ENCODE data around the gene AOPEP. TPM values are rescaled to one million over a fixed set of nuclear protein-coding genes. Genes with fewer than 3 reads are reported as not detected.

AOPEP gene
- polyA plus RNA-seq, 1 experiment = 40.0 TPM

- no peak for DNase-seq (ENCODE audit: low read depth, low spot score)
- Histone ChIP-seq H3K27me3 (ENCODE audit: control insufficient read depth, insufficient read depth, low read length) (no peaks in the 10 kb centered on the region), H3K27ac (ENCODE audit: low read depth, low read length) (no peak overlapping the region), H3K4me3 (ENCODE audit: low read depth, low read length) (no peak overlapping the region), H3K9me3 (ENCODE audit: control insufficient read depth, insufficient read depth, low read length) (no peaks in the 10 kb centered on the region)
- TF ChIP-seq, protein P1, sequence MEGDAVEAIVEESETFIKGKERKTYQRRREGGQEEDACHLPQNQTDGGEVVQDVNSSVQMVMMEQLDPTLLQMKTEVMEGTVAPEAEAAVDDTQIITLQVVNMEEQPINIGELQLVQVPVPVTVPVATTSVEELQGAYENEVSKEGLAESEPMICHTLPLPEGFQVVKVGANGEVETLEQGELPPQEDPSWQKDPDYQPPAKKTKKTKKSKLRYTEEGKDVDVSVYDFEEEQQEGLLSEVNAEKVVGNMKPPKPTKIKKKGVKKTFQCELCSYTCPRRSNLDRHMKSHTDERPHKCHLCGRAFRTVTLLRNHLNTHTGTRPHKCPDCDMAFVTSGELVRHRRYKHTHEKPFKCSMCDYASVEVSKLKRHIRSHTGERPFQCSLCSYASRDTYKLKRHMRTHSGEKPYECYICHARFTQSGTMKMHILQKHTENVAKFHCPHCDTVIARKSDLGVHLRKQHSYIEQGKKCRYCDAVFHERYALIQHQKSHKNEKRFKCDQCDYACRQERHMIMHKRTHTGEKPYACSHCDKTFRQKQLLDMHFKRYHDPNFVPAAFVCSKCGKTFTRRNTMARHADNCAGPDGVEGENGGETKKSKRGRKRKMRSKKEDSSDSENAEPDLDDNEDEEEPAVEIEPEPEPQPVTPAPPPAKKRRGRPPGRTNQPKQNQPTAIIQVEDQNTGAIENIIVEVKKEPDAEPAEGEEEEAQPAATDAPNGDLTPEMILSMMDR (IDR thresholded peaks at IDR 0.05; ENCODE audit: low read depth, low read length) = no peak
- ChIA-PET CTCF (interaction anchor here (1.5 to 6.1 kb wide), 2 partner anchors 98 to 349 kb away, joined by 4 to 69 read pairs; no protein-coding TSS in a partner anchor), POLR2A (no interaction called here)
Observed at GRCh38 chr9:94779693-94780290, 53.3 kb downstream of the AOPEP start.

- Histone ChIP-seq H3K27me3 (ENCODE audit: control insufficient read depth, insufficient read depth, low read length) (no peaks in the 10 kb centered on the region), H3K27ac (ENCODE audit: low read depth, low read length) (no peak overlapping the region), H3K4me3 (ENCODE audit: low read depth, low read length) (no peak overlapping the region), H3K9me3 (ENCODE audit: control insufficient read depth, insufficient read depth, low read length) (no peaks in the 10 kb centered on the region)
- no peak for DNase-seq (ENCODE audit: low read depth, low spot score)
- TF ChIP-seq, protein P1 (IDR thresholded peaks at IDR 0.05; ENCODE audit: low read depth, low read length) = no peak
- ChIA-PET CTCF (interaction anchor here (1.5 to 6.1 kb wide), 2 partner anchors 99 to 349 kb away, joined by 4 to 69 read pairs; no protein-coding TSS in a partner anchor), POLR2A (interaction anchor here (0.7 kb wide), 1 partner anchor 278 kb away, joined by 5 read pairs; no protein-coding TSS in a partner anchor)
Observed at GRCh38 chr9:94780516-94780950, 54.0 kb downstream of the AOPEP start.

DNA sequence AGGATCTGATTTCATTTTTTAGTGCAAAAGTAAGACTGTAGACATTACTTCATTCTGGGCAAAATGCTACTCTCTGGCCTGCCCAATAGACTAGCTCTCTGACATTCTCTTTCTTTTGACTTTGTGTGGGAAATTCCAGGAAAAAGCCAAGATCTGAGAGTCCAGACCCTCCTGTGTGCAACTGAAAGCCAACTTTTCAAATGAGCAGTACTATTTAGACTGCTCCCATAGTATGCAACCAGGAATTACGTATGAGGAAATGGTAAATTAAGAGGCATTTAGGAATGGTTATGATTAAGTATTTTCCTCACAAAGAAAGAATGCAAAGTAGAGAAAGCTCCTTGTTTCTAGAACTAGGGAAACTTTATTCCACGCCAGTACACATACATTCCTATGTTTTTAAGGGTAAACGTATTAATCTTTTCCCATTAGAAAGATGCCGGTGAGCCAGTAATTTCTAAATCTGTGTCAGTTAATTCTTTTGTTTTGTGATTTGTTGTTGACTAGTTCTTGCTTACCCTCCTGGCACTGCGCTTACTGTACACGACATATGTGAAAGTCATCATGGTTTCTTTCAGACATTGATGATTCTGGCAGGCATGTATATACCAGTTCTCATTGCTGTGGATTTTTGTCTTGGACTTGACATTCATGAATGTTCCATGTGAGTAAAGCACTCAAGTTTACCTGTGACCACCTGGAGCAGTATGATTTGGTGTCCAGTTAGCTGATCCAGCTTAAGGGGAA is 56.0 kb downstream of the AOPEP start:
- CTCF ChIA-PET = interaction anchor here (0.6 to 6.1 kb wide), 36 partner anchors 8 to 385 kb away, joined by 3 to 69 read pairs (median 4); no protein-coding TSS in a partner anchor
- POLR2A ChIA-PET = interaction anchor here (0.7 to 1.1 kb wide), 3 partner anchors 14 to 118 kb away, joined by 3 to 4 read pairs (median 3); no protein-coding TSS in a partner anchor
- no peaks in the 10 kb centered on the region for H3K9me3 ChIP-seq (ENCODE audit: control insufficient read depth, insufficient read depth, low read length)
- DNase-seq (ENCODE audit: low read depth, low spot score) = no peak
- TF ChIP-seq, protein P1 (IDR thresholded peaks at IDR 0.05; ENCODE audit: low read depth, low read length) = no peak
- no peaks in the 10 kb centered on the region for H3K27me3 ChIP-seq (ENCODE audit: control insufficient read depth, insufficient read depth, low read length)
- H3K27ac ChIP-seq (ENCODE audit: low read depth, low read length) = peak overlapping the region; percentile 65
- no peak overlapping the region for H3K4me3 ChIP-seq (ENCODE audit: low read depth, low read length)

DNA sequence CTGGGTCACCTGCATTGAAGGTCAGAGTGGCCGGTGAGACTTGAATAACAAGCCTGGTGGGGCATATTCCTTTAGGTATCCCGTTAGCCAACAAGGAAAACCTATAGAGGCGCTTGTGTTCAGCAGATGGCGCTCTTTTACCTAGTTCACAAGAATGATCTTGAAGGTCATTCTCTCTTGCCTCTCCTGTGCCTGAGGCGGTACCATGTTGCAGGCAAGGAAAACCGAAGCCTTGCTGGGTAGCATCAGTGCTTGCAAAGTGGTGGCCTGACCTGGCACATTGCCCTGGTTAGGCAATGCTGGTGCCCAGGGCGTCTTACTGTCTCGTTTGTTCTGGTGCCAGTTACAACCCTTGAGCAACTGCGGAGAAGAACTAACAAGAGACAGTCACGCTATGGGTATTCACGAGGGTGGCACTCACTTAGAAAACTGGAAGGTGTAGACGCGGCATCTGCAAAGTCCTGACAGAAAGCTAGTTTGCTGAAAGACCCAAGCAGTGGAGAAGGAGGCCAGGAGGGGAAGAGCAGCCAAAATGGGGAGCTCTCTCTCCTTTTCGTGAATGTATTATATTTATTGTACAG is 56.7 kb downstream of the AOPEP start:
- no peaks in the 10 kb centered on the region for H3K27me3 ChIP-seq (ENCODE audit: control insufficient read depth, insufficient read depth, low read length)
- ChIA-PET CTCF (interaction anchor here (0.6 to 6.1 kb wide), 39 partner anchors 9 to 385 kb away, joined by 3 to 69 read pairs (median 4); no protein-coding TSS in a partner anchor), POLR2A (no interaction called here)
- peak; percentile 58 for DNase-seq (ENCODE audit: low read depth, low spot score)
- H3K4me3 ChIP-seq (ENCODE audit: low read depth, low read length) = no peak overlapping the region
- TF ChIP-seq, protein P1 (IDR thresholded peaks at IDR 0.05; ENCODE audit: low read depth, low read length) = peak; percentile 77
- peak overlapping the region; percentile 65 for H3K27ac ChIP-seq (ENCODE audit: low read depth, low read length)
- H3K9me3 ChIP-seq (ENCODE audit: control insufficient read depth, insufficient read depth, low read length) = no peaks in the 10 kb centered on the region
